HepG2 (cell line): ENCODE measurements around the gene COL13A1. TPM values are rescaled to one million over a fixed set of nuclear protein-coding genes. Genes with fewer than 3 reads are reported as not detected.

ENCODE experiments used
- ATAC-seq: fragments of 200-7000 bp; cut with Tn5 transposase; 3 replicates; pipeline ENCODE4 v1.9.1; 2020; ENCODE audit warnings: mild to moderate bottlenecking, moderate library complexity
- BruUV-seq: library from RNA; stranded (reverse); fragments of 400-500 nt; replicated peaks from 2 replicates; lab custom pipeline; 2021; lab: Mats Ljungman, UMichigan
- CTCF ChIA-PET: fragments of 300-600 bp; formaldehyde crosslinking; extraction: SDS; loops from one replicate; lab custom pipeline; 2021; ENCODE audit warnings: low total read pairs, inconsistent platforms, low intra/inter-chr PET ratio; lab: Yijun Ruan, JAX
- POLR2A ChIA-PET: fragments of 350-600 bp; sonication (Branson Sonifier 250); formaldehyde crosslinking; loops from one replicate; lab custom pipeline; 2020; ENCODE audit warnings: antibody characterized with exemption, inconsistent platforms; lab: Yijun Ruan, JAX
- DNase-seq: peaks from one replicate; pipeline ENCODE4 v3.0.0-alpha.2; 2015; ENCODE audit warnings: low spot score
- FAIRE-seq: peaks from 3 replicates; lab custom pipeline; 2011; peaks lifted over from hg19 to GRCh38; lab: Jason Lieb, UNC
- H2AFZ ChIP-seq: one replicate; pipeline ENCODE4 v1.6.1; 2011; ENCODE audit warnings: low read length, inconsistent platforms
- H3K27ac ChIP-seq: fragments of 300-600 bp; 3 replicates; pipeline ENCODE4 v1.8.0; 2011; ENCODE audit warnings: mixed run types, mild to moderate bottlenecking, mixed read lengths, low read length, inconsistent platforms; ENCODE audit not compliant: insufficient read depth; ENCODE audit errors: extremely low read length
- H3K27me3 ChIP-seq, 2 experiments: fragments of 200-600 bp in 1 of 2; 2 replicates in 1 of 2; 3 replicates in 1 of 2; pipeline versions ENCODE4 v1.6.0 to v1.8.0; 2011; ENCODE audit warnings: low read length in 2 of 2, mild to moderate bottlenecking in 2 of 2, moderate library complexity in 2 of 2, inconsistent platforms in 1 of 2; ENCODE audit not compliant: insufficient read depth in 2 of 2, control insufficient read depth in 1 of 2
- H3K36me3 ChIP-seq, 2 experiments: fragments of 200-600 bp in 1 of 2; replicated peaks in 1 of 2; 2 replicates in 1 of 2; 3 replicates in 1 of 2; pipeline versions ENCODE4 v1.5.1 to v1.8.0; 2011; ENCODE audit warnings: low read length in 2 of 2, inconsistent platforms in 1 of 2; ENCODE audit not compliant: insufficient read depth in 2 of 2, control insufficient read depth in 1 of 2
- H3K4me1 ChIP-seq: 2 replicates; pipeline ENCODE4 v1.5.1; 2012; ENCODE audit warnings: low read length, inconsistent platforms; ENCODE audit not compliant: insufficient read depth
- H3K4me2 ChIP-seq: 2 replicates; pipeline ENCODE4 v1.6.0; 2011; ENCODE audit warnings: low read depth, low read length, inconsistent platforms
- H3K4me3 ChIP-seq, 3 experiments: fragments of 200-600 bp in 1 of 3; sonication (generic), shearing (Covaris generic) in 1 of 3; replicated peaks in 1 of 3; 2 replicates each; pipeline ENCODE4 v1.5.1; 2011 to 2016; ENCODE audit warnings: low read length in 3 of 3, inconsistent platforms in 2 of 3, low read depth in 2 of 3, mild to moderate bottlenecking in 2 of 3, control low read depth in 1 of 3, mixed read lengths in 1 of 3; ENCODE audit not compliant: insufficient read depth in 1 of 3
- H3K79me2 ChIP-seq: one replicate; pipeline ENCODE4 v1.6.1; 2011; ENCODE audit warnings: low read length, inconsistent platforms; ENCODE audit not compliant: insufficient read depth
- H3K9ac ChIP-seq: 2 replicates; pipeline ENCODE4 v1.6.0; 2011; ENCODE audit warnings: mild to moderate bottlenecking, low read depth, low read length, inconsistent platforms; ENCODE audit not compliant: insufficient read depth
- H3K9me3 ChIP-seq: 2 replicates; pipeline ENCODE4 v1.5.1; 2012; ENCODE audit warnings: mild to moderate bottlenecking, low read length
- H4K20me1 ChIP-seq: 2 replicates; pipeline ENCODE4 v1.6.0; 2011; ENCODE audit warnings: inconsistent platforms, mild to moderate bottlenecking, low read length, moderate library complexity; ENCODE audit not compliant: insufficient read depth
- BRCA1 ChIP-seq: sonication (generic); formaldehyde crosslinking; IDR thresholded peaks from 2 replicates; pipeline ENCODE4 v1.4.0; 2020; ENCODE audit warnings: missing genetic modification reagents
- E2F1 ChIP-seq: sonication (generic); formaldehyde crosslinking; IDR thresholded peaks from 2 replicates; pipeline ENCODE4 v1.5.0; 2020; ENCODE audit warnings: missing genetic modification reagents
- E2F2 ChIP-seq: sonication (generic); formaldehyde crosslinking; IDR thresholded peaks from 2 replicates; pipeline ENCODE4 v1.4.0; 2020; ENCODE audit warnings: missing genetic modification reagents, borderline replicate concordance
- KLF16 ChIP-seq, 2 experiments: sonication (generic) in 1 of 2; formaldehyde crosslinking in 1 of 2; IDR thresholded peaks; 2 replicates each; pipeline versions ENCODE4 v1.6.1 to v1.8.0; 2016 to 2023; ENCODE audit warnings: missing genetic modification reagents in 2 of 2, missing compliant biosample characterization in 1 of 2
- PHF8 ChIP-seq: sonication (generic); formaldehyde crosslinking; IDR thresholded peaks from 2 replicates; pipeline ENCODE4 v1.5.0; 2020; ENCODE audit warnings: missing genetic modification reagents
- POGZ ChIP-seq: sonication (generic); formaldehyde crosslinking; IDR thresholded peaks from 2 replicates; pipeline ENCODE4 v1.4.0; 2020; ENCODE audit warnings: mild to moderate bottlenecking, missing genetic modification reagents
- REXO4 ChIP-seq: sonication (generic); formaldehyde crosslinking; IDR thresholded peaks from 2 replicates; pipeline ENCODE4 v1.8.0; 2022; ENCODE audit warnings: missing genetic modification reagents, mild to moderate bottlenecking, borderline replicate concordance
- SNAPC5 ChIP-seq: sonication (generic); formaldehyde crosslinking; IDR thresholded peaks from 2 replicates; pipeline ENCODE4 v1.8.1; 2023; ENCODE audit warnings: mild to moderate bottlenecking, missing genetic modification reagents, borderline replicate concordance
- TOPORS ChIP-seq: sonication (generic); formaldehyde crosslinking; IDR thresholded peaks from 2 replicates; pipeline ENCODE4 v1.8.0; 2023; ENCODE audit warnings: mild to moderate bottlenecking, missing genetic modification reagents
- ZNF142 ChIP-seq: sonication (generic); formaldehyde crosslinking; IDR thresholded peaks from 2 replicates; pipeline ENCODE4 v1.4.0; 2020; ENCODE audit warnings: missing genetic modification reagents
- ZNF33B ChIP-seq: sonication (generic); formaldehyde crosslinking; IDR thresholded peaks from 2 replicates; pipeline ENCODE4 v1.5.1; 2020; ENCODE audit warnings: mild to moderate bottlenecking, missing genetic modification reagents
- ZNF350 ChIP-seq: sonication (generic); formaldehyde crosslinking; IDR thresholded peaks from 2 replicates; pipeline ENCODE4 v1.4.0; 2020; ENCODE audit warnings: mild to moderate bottlenecking, low read depth, missing genetic modification reagents, borderline replicate concordance
- ZNF543 ChIP-seq: sonication (generic); formaldehyde crosslinking; IDR thresholded peaks from 2 replicates; pipeline ENCODE4 v1.4.0; 2020; ENCODE audit warnings: mild to moderate bottlenecking, missing genetic modification reagents
- ZNF558 ChIP-seq: sonication (generic); formaldehyde crosslinking; IDR thresholded peaks from 2 replicates; pipeline ENCODE4 v1.9.0; 2022; ENCODE audit warnings: mild to moderate bottlenecking, missing genetic modification reagents, borderline replicate concordance
- ZNF567 ChIP-seq: sonication (generic); formaldehyde crosslinking; IDR thresholded peaks from 2 replicates; pipeline ENCODE4 v1.8.1; 2023; ENCODE audit warnings: mild to moderate bottlenecking, missing genetic modification reagents, borderline replicate concordance
- ZSCAN30 ChIP-seq: sonication (generic); formaldehyde crosslinking; IDR thresholded peaks from 2 replicates; pipeline ENCODE4 v1.5.0; 2020; ENCODE audit warnings: mild to moderate bottlenecking, missing genetic modification reagents
- WGBS: methylation state at CpG from one replicate; pipeline ENCODE4 v1.1.6; 2017; ENCODE audit warnings: low lambda C conversion rate; 5-methylcytosine and 5-hydroxymethylcytosine counted together
- in situ Hi-C: cut with HindIII; loops from 2 replicates; pipeline ENCODE4 v1.10.0; 2017; ENCODE audit warnings: low pct_unique_long_range_greater_than_20kb; ENCODE audit not compliant: extremely low pct_ligation_motif_present
- intact Hi-C: fragments of 100-400 bp; cut with micrococcal nuclease; formaldehyde crosslinking; loops from one replicate; pipeline ENCODE4 v1.10.0; 2022; ENCODE audit not compliant: unreplicated experiment
- polyA plus RNA-seq, 8 experiments: library from polyadenylated mRNA; depleted of rRNA in 3 of 8; stranded (reverse) in 7 of 8; unstranded in 1 of 8; fragments of >200 nt; fragmentation: Illumina TruSeq in 4 of 8; extraction: Trizol in 4 of 8; gene quantifications; 2 replicates each; pipeline versions ENCODE4 v1.2.1 to v1.2.3, GENCODE V29; 2011 to 2016; ENCODE audit warnings: low read depth in 4 of 8, missing spikeins in 1 of 8, mixed read lengths in 1 of 8; ENCODE audit not compliant: insufficient read depth in 1 of 8
- total RNA-seq, 5 experiments: library from RNA; depleted of rRNA; stranded (reverse); fragments of >200 nt; fragmentation: Illumina TruSeq; extraction: Trizol; gene quantifications; 2 replicates each; pipeline ENCODE4 v1.2.3, GENCODE V29; 2016; ENCODE audit warnings: low read depth in 1 of 5

The COL13A1 gene
- total and polyA plus RNA-seq, 2 of the 13 experiments (the other 11 are each of a cell fraction or from before 2014, with no cell fraction given) = 0.07 TPM; not detected in 1

GRCh38 chr10:69860271-69860670 lies 58.6 kb downstream of the COL13A1 start:
- ATAC-seq (no peak), FAIRE-seq (no peak), DNase-seq (no peak)
- H3K27me3 ChIP-seq = peaks cover 0 to 19% of the 10 kb centered on the region in 2 experiments; a peak in 3 of 5 replicates
- intact Hi-C loops (no loop called here), in situ Hi-C loops (no loop called here)
- H4K20me1 ChIP-seq = no peaks in the 10 kb centered on the region
- WGBS = 6% methylated on average over 8 of the region's 9 CpGs
- H3K4me3 ChIP-seq = no peak overlapping the region
- H3K27ac ChIP-seq = no peak overlapping the region
- ChIA-PET CTCF (no interaction called here), POLR2A (no interaction called here)
- H3K4me1 ChIP-seq = peaks cover 5% of the 10 kb centered on the region; the same call in 1 of the 2 replicates
- no peaks in the 10 kb centered on the region for H3K9me3 ChIP-seq
- no peak overlapping the region for H3K9ac ChIP-seq
- H3K4me2 ChIP-seq = no peak overlapping the region
- TF ChIP-seq TOPORS (no peak), KLF16 (CRISPR knock-in tag; IDR thresholded peaks at IDR 0.05) (no peak), ZNF567 (no peak), ZSCAN30 (CRISPR knock-in tag) (no peak), BRCA1 (CRISPR knock-in tag) (no peak), ZNF543 (CRISPR knock-in tag) (no peak), E2F2 (CRISPR knock-in tag) (no peak), POGZ (CRISPR knock-in tag) (no peak), PHF8 (no peak), ZNF350 (CRISPR knock-in tag) (no peak), ZNF142 (no peak), ZNF33B (CRISPR knock-in tag) (no peak), SNAPC5 (CRISPR knock-in tag) (no peak), E2F1 (CRISPR knock-in tag) (no peak), REXO4 (CRISPR knock-in tag) (no peak), ZNF558 (no peak)
- H3K79me2 ChIP-seq = no peaks in the 10 kb centered on the region
- no peak overlapping the region for H2AFZ ChIP-seq
- no peaks in the 10 kb centered on the region for H3K36me3 ChIP-seq
- no TSS peak for BruUV-seq
